Measurements from ENCODE around the gene E4F1.

The E4F1 gene

DNA sequence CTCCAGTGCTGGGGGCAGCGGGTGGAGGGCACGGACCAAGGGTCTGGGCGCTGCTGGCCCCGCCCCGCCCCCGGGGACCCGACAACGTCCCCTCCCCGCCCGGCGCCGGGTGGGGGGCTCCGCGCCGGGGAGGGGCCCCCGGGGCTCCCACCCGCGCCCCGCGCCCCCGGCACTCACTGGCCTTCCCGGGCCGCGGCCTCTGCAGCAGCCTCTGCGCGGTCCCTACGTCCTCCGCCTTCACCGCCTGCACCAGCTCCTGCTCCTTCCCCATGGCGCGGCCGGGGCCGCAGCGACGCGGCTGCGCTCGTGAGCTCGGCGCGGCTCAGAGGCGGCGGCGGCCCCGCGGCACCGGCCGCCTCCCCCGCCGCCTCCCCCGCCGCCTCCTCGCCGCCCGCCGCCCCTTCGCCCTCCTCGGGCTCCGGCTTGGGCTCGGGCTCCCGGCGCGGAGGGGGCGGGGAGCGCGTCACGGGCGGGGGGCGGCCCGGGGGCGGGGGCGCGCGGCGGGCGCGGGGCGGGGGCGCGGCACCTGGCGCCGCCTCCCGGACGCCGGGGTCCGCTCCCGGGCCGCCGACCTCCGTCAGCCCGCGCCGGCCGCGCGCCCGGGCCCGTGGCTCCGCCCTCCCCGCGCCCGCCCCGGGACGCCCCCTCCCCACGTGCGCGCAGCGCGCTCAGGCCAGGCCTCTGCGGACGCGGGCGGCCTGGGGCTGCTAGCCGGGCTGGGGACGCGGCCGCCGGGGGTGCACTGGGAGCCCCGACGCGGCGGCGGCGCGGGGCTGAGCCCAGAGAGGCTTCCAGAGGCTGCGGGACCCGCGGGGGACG is 27.0 kb upstream of the E4F1 start, which contains the start of gene CASKIN1:
Gene CASKIN1 (minus strand): TSS at position 444 of the 819 bp plus-strand sequence. CDS start 173 bp downstream, at position 271.
- Histone ChIP-seq H2AFZ (peak within 1 kb of the TSS; percentile 76), H3K79me2 (peaks cover 2% of the 10 kb centered on the region), H3K4me1 (peaks cover 7% of the 10 kb centered on the region), H3K9ac (no peak within 1 kb of the TSS), H3K27ac (no peak within 1 kb of the TSS), H3K36me3 (ENCODE audit: control insufficient read depth, insufficient read depth, low read length) (no peaks in the 10 kb centered on the region), H3K4me3 (ENCODE audit: low read depth, low read length) (peak within 1 kb of the TSS; percentile 53), H3K9me3 (ENCODE audit: control insufficient read depth, low read length) (no peaks in the 10 kb centered on the region), H3K27me3 (ENCODE audit: control insufficient read depth, insufficient read depth, low read length) (no peaks in the 10 kb centered on the region), H3K4me2 (ENCODE audit: low read length) (peak within 1 kb of the TSS; percentile 82)
- TF ChIP-seq, protein P1, sequence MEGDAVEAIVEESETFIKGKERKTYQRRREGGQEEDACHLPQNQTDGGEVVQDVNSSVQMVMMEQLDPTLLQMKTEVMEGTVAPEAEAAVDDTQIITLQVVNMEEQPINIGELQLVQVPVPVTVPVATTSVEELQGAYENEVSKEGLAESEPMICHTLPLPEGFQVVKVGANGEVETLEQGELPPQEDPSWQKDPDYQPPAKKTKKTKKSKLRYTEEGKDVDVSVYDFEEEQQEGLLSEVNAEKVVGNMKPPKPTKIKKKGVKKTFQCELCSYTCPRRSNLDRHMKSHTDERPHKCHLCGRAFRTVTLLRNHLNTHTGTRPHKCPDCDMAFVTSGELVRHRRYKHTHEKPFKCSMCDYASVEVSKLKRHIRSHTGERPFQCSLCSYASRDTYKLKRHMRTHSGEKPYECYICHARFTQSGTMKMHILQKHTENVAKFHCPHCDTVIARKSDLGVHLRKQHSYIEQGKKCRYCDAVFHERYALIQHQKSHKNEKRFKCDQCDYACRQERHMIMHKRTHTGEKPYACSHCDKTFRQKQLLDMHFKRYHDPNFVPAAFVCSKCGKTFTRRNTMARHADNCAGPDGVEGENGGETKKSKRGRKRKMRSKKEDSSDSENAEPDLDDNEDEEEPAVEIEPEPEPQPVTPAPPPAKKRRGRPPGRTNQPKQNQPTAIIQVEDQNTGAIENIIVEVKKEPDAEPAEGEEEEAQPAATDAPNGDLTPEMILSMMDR (IDR thresholded peaks at IDR 0.05) = no peak

DNA sequence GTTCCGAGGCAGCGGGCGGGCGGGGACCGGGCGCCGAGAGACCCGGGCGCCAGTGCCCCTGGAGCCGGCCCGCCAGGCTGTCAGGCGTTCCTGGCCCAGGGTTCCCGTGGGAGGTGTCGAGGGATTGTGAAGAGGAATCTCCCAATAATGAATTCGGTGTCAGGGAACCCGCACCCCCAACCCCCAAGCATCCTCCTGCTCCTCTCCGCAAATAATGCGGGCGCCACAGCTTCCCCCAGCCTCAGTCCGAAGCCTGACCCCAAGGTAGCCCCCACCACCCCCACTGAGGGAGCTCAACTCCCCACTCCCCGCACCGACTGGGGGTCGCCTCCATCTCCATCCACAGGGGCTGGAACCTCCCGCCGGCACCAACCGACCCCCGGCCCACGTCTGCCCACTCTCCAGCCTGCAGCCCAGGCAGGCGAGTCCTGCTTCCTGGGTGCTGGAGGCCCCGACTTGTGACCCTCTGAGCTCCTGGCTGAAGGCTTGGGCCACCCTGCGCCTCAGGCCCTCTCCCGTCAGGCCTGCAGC is 26.3 kb upstream of the E4F1 start:
- no peak overlapping the region for H3K4me3 ChIP-seq (ENCODE audit: low read depth, low read length)
- TF ChIP-seq, protein P1 (IDR thresholded peaks at IDR 0.05) = no peak
- H3K9me3 ChIP-seq (ENCODE audit: control insufficient read depth, low read length) = no peaks in the 10 kb centered on the region
- H3K9ac ChIP-seq = no peak overlapping the region
- H3K79me2 ChIP-seq = peaks cover 2% of the 10 kb centered on the region
- no peak overlapping the region for H3K27ac ChIP-seq
- H3K27me3 ChIP-seq (ENCODE audit: control insufficient read depth, insufficient read depth, low read length) = no peaks in the 10 kb centered on the region
- H3K4me2 ChIP-seq (ENCODE audit: low read length) = peak overlapping the region; percentile 38
- no peaks in the 10 kb centered on the region for H3K36me3 ChIP-seq (ENCODE audit: control insufficient read depth, insufficient read depth, low read length)
- H3K4me1 ChIP-seq = peaks cover 7% of the 10 kb centered on the region
- peak overlapping the region; percentile 41 for H2AFZ ChIP-seq

DNA sequence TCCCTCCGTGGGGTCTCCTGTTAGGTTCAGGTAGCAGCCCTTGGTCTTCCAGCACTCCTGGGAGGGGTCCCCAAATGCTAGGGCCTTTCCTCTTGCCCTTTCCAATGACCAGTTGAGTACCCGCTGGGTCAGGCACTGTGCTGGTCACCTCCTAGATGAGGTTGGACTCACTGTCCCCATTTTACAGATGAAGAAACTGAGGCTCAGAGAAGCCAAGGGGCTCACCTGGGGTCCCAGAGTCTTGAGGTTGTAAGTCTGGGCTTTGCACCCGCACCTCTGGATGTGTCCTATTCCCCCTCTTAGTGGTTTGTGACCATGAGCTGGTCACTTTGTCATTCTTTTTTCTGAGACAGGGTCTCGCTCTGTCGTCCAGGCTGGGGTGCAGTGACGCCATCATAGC is 25.6 kb upstream of the E4F1 start:
- peaks cover 2% of the 10 kb centered on the region for H3K79me2 ChIP-seq
- H3K9me3 ChIP-seq (ENCODE audit: control insufficient read depth, low read length) = no peaks in the 10 kb centered on the region
- H3K36me3 ChIP-seq (ENCODE audit: control insufficient read depth, insufficient read depth, low read length) = no peaks in the 10 kb centered on the region
- no peak overlapping the region for H3K4me3 ChIP-seq (ENCODE audit: low read depth, low read length)
- no peak overlapping the region for H2AFZ ChIP-seq
- H3K27me3 ChIP-seq (ENCODE audit: control insufficient read depth, insufficient read depth, low read length) = no peaks in the 10 kb centered on the region
- H3K27ac ChIP-seq = no peak overlapping the region
- H3K4me2 ChIP-seq (ENCODE audit: low read length) = no peak overlapping the region
- H3K9ac ChIP-seq = no peak overlapping the region
- peaks cover 7% of the 10 kb centered on the region for H3K4me1 ChIP-seq
- TF ChIP-seq, protein P1 (IDR thresholded peaks at IDR 0.05) = no peak

DNA sequence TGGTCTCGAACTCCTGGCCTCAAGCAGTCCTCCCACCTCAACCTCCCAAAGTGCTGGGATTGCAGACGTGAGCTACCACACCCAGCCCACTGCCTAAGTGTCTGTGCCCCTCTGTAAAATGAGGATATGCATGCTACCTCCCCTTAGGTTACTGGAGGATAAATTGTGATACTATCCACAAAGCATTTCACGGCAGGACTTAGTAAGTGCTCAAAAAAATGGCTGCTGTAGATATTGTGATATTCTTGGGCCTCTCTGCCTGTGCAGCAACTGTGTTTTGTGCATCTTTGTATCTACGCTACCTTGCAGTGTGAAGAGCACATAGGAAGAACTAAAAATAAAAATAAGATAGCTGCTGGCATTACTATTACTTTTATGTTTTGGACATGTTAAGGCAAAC is 25.1 kb upstream of the E4F1 start:
- H3K36me3 ChIP-seq (ENCODE audit: control insufficient read depth, insufficient read depth, low read length) = no peaks in the 10 kb centered on the region
- no peak overlapping the region for H3K27ac ChIP-seq
- TF ChIP-seq, protein P1 (IDR thresholded peaks at IDR 0.05) = no peak
- no peaks in the 10 kb centered on the region for H3K27me3 ChIP-seq (ENCODE audit: control insufficient read depth, insufficient read depth, low read length)
- H3K4me2 ChIP-seq (ENCODE audit: low read length) = no peak overlapping the region
- no peak overlapping the region for H2AFZ ChIP-seq
- peaks cover 7% of the 10 kb centered on the region for H3K4me1 ChIP-seq
- H3K79me2 ChIP-seq = peaks cover 2% of the 10 kb centered on the region
- no peak overlapping the region for H3K4me3 ChIP-seq (ENCODE audit: low read depth, low read length)
- H3K9ac ChIP-seq = no peak overlapping the region
- H3K9me3 ChIP-seq (ENCODE audit: control insufficient read depth, low read length) = no peaks in the 10 kb centered on the region

Measured in parathyroid adenoma (tissue), 2 donors.